Motor neuron (in vitro differentiated cells): ENCODE data around the gene FBXW7. TPM values are rescaled to one million over a fixed set of nuclear protein-coding genes. Genes with fewer than 3 reads are reported as not detected.

Experiments used
- ATAC-seq, 8 experiments: fragments of 200-7000 bp; cut with Tn5 transposase; replicated peaks in 6 of 8; 2 replicates each; pipeline ENCODE4 v1.8.0; 2021; ENCODE audit warnings: mild to moderate bottlenecking in 8 of 8, moderate library complexity in 8 of 8
- H3K27ac ChIP-seq, 2 donors: fragments of 250-450 bp; sonication (Bioruptor Pico); 2 replicates each; pipeline ENCODE4 v1.9.0; 2021; ENCODE audit warnings: antibody characterized with exemption in 2 of 2, mild to moderate bottlenecking in 2 of 2, moderate library complexity in 1 of 2
- H3K4me1 ChIP-seq, 2 donors: fragments of 250-450 bp; sonication (Bioruptor Pico); replicated peaks in 1 of 2; 2 replicates each; pipeline ENCODE4 v1.6.1; 2021; ENCODE audit warnings: antibody characterized with exemption in 2 of 2, mild to moderate bottlenecking in 2 of 2, moderate library complexity in 1 of 2
- H3K4me3 ChIP-seq, 5 donors: fragments of 250-450 bp; sonication (Bioruptor Pico); 2 replicates each; pipeline ENCODE4 v1.9.0; 2021; ENCODE audit warnings: antibody characterized with exemption in 5 of 5, mild to moderate bottlenecking in 5 of 5, moderate library complexity in 4 of 5
- WGBS, 10 experiments: fragments of 450-650 bp; shearing (Covaris generic); methylation state at CpG; one replicate each; pipeline ENCODE4 v1.0.0; 2022; 5-methylcytosine and 5-hydroxymethylcytosine counted together
- in situ Hi-C, 9 experiments: fragments of 400-800 bp; cut with MboI; loops; one replicate each; pipeline ENCODE4 v1.15.0; 2021; ENCODE audit warnings: low sequenced_read_pairs in 9 of 9, low pct_unique_long_range_greater_than_20kb in 2 of 9; ENCODE audit not compliant: unreplicated experiment in 9 of 9
- total RNA-seq, 8 experiments: library from RNA; unstranded; fragments of 300-600 nt; gene quantifications; 2 replicates each; pipeline versions ENCODE4 v1.2.3 to v1.2.4, GENCODE V29; 2022

The FBXW7 gene
- total RNA-seq, 8 experiments from 2014 or later = 38.0 to 130 (median 68.5) TPM

GRCh38 chr4:152455311-152455710, 80.6 kb downstream of the FBXW7 start:
- H3K4me3 ChIP-seq = no peak overlapping the region
- in situ Hi-C loops = no loop called here
- ATAC-seq = no peak
- H3K27ac ChIP-seq = no peak overlapping the region
- no peaks in the 10 kb centered on the region for H3K4me1 ChIP-seq
- WGBS, 10 experiments = 50 to 100% (median 88%) methylated on average over 1 to 2 of the region's 2 CpGs; no CpG with 5 or more reads in 1 of the 10 experiments

GRCh38 chr4:152454398-152455011, 81.4 kb downstream of the FBXW7 start:
- in situ Hi-C loops = no loop called here
- peak in 1 of 8 experiments; percentile 27 for ATAC-seq

GRCh38 chr4:152451496-152451895, 84.4 kb downstream of the FBXW7 start:
- no peak for ATAC-seq
- no peak overlapping the region for H3K27ac ChIP-seq
- 63 to 100% (median 95%) methylated on average over 2 to 3 of the region's 3 CpGs; no CpG with 5 or more reads in 2 of the 10 experiments for WGBS, 10 experiments
- H3K4me3 ChIP-seq = no peak overlapping the region
- in situ Hi-C loops = no loop called here
- H3K4me1 ChIP-seq = peaks cover 0 to 16% of the 10 kb centered on the region in 2 donors

More at GRCh38 chr4:152454398-152455011, 81.4 kb downstream of the FBXW7 start:
- Histone ChIP-seq H3K4me1 (no peaks in the 10 kb centered on the region), H3K27ac (no peak overlapping the region), H3K4me3 (no peak overlapping the region)

- Histone ChIP-seq H3K27ac (no peak overlapping the region), H3K4me1 (peaks cover 0 to 16% of the 10 kb centered on the region in 2 donors), H3K4me3 (peak overlapping the region in 2 of 5 donors; percentile 9 to 17)
- 50 to 100% (median 67%) methylated on average over 1 to 3 of the region's 3 CpGs; no CpG with 5 or more reads in 5 of the 10 experiments for whole genome bisulfite sequencing, 10 experiments
- in situ Hi-C loops = no loop called here
- peak in 5 of 8 experiments; percentile 71 to 83 (median 74) for ATAC-seq
Observed at GRCh38 chr4:152448854-152449253, 87.0 kb downstream of the FBXW7 start.

GRCh38 chr4:152448038-152448707, 87.7 kb downstream of the FBXW7 start:
- Histone ChIP-seq H3K27ac (no peak overlapping the region), H3K4me3 (peak overlapping the region in 2 of 5 donors; percentile 1 to 5), H3K4me1 (peaks cover 0 to 16% of the 10 kb centered on the region in 2 donors)
- peak in 5 of 8 experiments; percentile 94 to 96 (median 94) for ATAC-seq
- in situ Hi-C loops = no loop called here
- WGBS, 10 experiments = 43 to 93% (median 65%) methylated on average over 4 to 6 of the region's 6 CpGs; no CpG with 5 or more reads in 1 of the 10 experiments

- H3K4me3 ChIP-seq = no peak overlapping the region
- WGBS, 10 experiments = 78 to 100% (median 90%) methylated on average over 1 to 3 of the region's 3 CpGs; no CpG with 5 or more reads in 2 of the 10 experiments
- no peak for ATAC-seq
- peaks cover 0 to 15% of the 10 kb centered on the region in 2 donors for H3K4me1 ChIP-seq
- no peak overlapping the region for H3K27ac ChIP-seq
- in situ Hi-C loops = no loop called here
Observed at GRCh38 chr4:152443859-152444258, 92.0 kb downstream of the FBXW7 start.

GRCh38 chr4:152437561-152437960, 98.3 kb downstream of the FBXW7 start:
- Histone ChIP-seq H3K4me3 (no peak overlapping the region), H3K4me1 (no peaks in the 10 kb centered on the region), H3K27ac (no peak overlapping the region)
- in situ Hi-C loops = no loop called here
- no peak for ATAC-seq
- 92 to 100% (median 97%) methylated on average over 1 to 7 of the region's 7 CpGs for WGBS, 10 experiments

GRCh38 chr4:152436384-152436783, 99.5 kb downstream of the FBXW7 start:
- Histone ChIP-seq H3K4me1 (peaks cover 0 to 3% of the 10 kb centered on the region in 2 donors), H3K4me3 (no peak overlapping the region), H3K27ac (no peak overlapping the region)
- no peak for ATAC-seq
- in situ Hi-C loops = no loop called here
- 76 to 100% (median 95%) methylated on average over 1 to 2 of the region's 2 CpGs for WGBS, 10 experiments

GRCh38 chr4:152434011-152434410, 101.9 kb downstream of the FBXW7 start:
- no peak for ATAC-seq
- in situ Hi-C loops = no loop called here

GRCh38 chr4:152431784-152432183, 104.1 kb downstream of the FBXW7 start:
- Histone ChIP-seq H3K4me3 (no peak overlapping the region), H3K4me1 (peaks cover 0 to 4% of the 10 kb centered on the region in 2 donors), H3K27ac (no peak overlapping the region)
- in situ Hi-C loops = no loop called here
- WGBS, 10 experiments = 81 to 100% (median 100%) methylated on average over 1 to 2 of the region's 2 CpGs; no CpG with 5 or more reads in 2 of the 10 experiments
- no peak for ATAC-seq

More at GRCh38 chr4:152434011-152434410, 101.9 kb downstream of the FBXW7 start:
- H3K4me3 ChIP-seq = no peak overlapping the region
- 71 to 100% (median 96%) methylated on average over 1 to 3 of the region's 3 CpGs; no CpG with 5 or more reads in 2 of the 10 experiments for WGBS, 10 experiments
- H3K27ac ChIP-seq = no peak overlapping the region
- peaks cover 0 to 4% of the 10 kb centered on the region in 2 donors for H3K4me1 ChIP-seq

- peak in 1 of 8 experiments; percentile 57 for ATAC-seq
- in situ Hi-C loops = no loop called here
- no peak overlapping the region for H3K4me3 ChIP-seq
Observed at GRCh38 chr4:152431291-152431690, 104.6 kb downstream of the FBXW7 start.

GRCh38 chr4:152430507-152430906, 105.4 kb downstream of the FBXW7 start:
- in situ Hi-C loops = no loop called here
- H3K4me1 ChIP-seq = peaks cover 0 to 4% of the 10 kb centered on the region in 2 donors
- no peak overlapping the region for H3K27ac ChIP-seq
- ATAC-seq = no peak
- no peak overlapping the region for H3K4me3 ChIP-seq

More at GRCh38 chr4:152431291-152431690, 104.6 kb downstream of the FBXW7 start:
- Histone ChIP-seq H3K27ac (no peak overlapping the region), H3K4me1 (peaks cover 0 to 4% of the 10 kb centered on the region in 2 donors)

GRCh38 chr4:152427981-152428380, 107.9 kb downstream of the FBXW7 start:
- ATAC-seq = no peak
- H3K4me3 ChIP-seq = no peak overlapping the region
- WGBS, 10 experiments = 33 to 100% (median 91%) methylated on average over 1 to 2 of the region's 2 CpGs; no CpG with 5 or more reads in 2 of the 10 experiments
- peaks cover 0 to 4% of the 10 kb centered on the region in 2 donors for H3K4me1 ChIP-seq
- H3K27ac ChIP-seq = no peak overlapping the region
- in situ Hi-C loops = no loop called here
